ENCODE results near the gene PIP5K1A.

PIP5K1A gene

DNA sequence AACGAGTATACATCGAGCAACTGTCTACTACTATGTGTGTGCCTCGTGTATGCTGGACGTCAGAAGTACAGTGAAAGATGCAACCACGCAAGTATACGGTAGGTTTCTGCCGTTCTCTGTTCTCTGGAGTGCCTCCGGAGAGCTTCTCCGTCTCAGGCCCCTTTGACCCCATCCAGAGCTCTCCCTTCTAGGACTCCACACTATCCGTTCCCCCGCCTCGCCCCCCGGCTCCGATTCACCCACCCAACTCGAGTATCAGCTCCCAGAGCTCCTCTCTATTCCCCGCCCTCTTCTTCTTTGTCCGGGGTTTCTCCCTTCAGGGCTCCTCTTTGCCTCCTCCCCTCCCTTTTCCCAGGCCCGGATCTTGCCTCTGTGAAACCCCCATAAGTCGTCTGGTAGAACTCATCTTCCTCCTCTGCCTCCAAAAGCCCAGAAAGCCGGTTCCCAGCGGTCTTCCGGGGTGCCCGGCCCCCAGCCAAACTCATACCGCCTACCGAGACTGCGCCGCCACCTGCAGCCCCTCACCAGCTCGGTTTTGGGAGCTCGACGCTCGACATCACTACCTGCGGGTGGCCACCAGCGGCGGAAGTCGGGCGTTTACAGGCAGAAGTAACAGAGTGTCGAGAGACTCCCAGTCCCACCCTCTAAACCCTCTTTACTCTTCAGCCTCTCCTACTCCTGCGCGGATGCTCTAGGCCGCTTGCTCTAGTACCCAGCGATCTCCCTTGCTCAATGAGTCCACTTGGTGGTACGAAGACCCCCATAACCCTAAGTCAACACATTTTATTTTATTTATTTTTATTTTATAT is 8.5 kb upstream of the PIP5K1A start, which contains the start of gene VPS72 (continued):
- TF ChIP-seq ZBTB8A (tag by site-specific recombination; IDR thresholded peaks at IDR 0.05) (peak; percentile 83), ZNF114 (tag by site-specific recombination; IDR thresholded peaks at IDR 0.05) (no peak), ZNF223 (tag by site-specific recombination; IDR thresholded peaks at IDR 0.05) (no peak), ZNF473 (tag by site-specific recombination; IDR thresholded peaks at IDR 0.05) (no peak), ZNF121 (tag by site-specific recombination; IDR thresholded peaks at IDR 0.05) (no peak), MYNN (tag by site-specific recombination; IDR thresholded peaks at IDR 0.05; ENCODE audit: borderline replicate concordance) (no peak), ZNF558 (tag by site-specific recombination; IDR thresholded peaks at IDR 0.05) (peak; percentile 54; the same call in 1 of the 2 replicates), ZNF610 (tag by site-specific recombination; IDR thresholded peaks at IDR 0.05; ENCODE audit: borderline replicate concordance) (no peak), ZNF202 (tag by site-specific recombination; IDR thresholded peaks at IDR 0.05; ENCODE audit: borderline replicate concordance) (no peak), ZNF830 (tag by site-specific recombination; IDR thresholded peaks at IDR 0.05; ENCODE audit: low read depth) (no peak), SCRT2 (tag by site-specific recombination; IDR thresholded peaks at IDR 0.05) (peak; percentile 86), KLF16 (tag by site-specific recombination; IDR thresholded peaks at IDR 0.05) (peak; percentile 96), ZNF571 (tag by site-specific recombination; IDR thresholded peaks at IDR 0.05) (no peak), ZNF366 (tag by site-specific recombination; conservative IDR thresholded peaks at IDR 0.05) (peak; percentile 90), ZNF16 (tag by site-specific recombination; IDR thresholded peaks at IDR 0.05; ENCODE audit: low read depth) (no peak), YY2 (tag by site-specific recombination; IDR thresholded peaks at IDR 0.05) (no peak), ZNF76 (tag by site-specific recombination; IDR thresholded peaks at IDR 0.05; ENCODE audit: borderline replicate concordance, low read depth) (peak; percentile 89), SETDB1 (IDR thresholded peaks at IDR 0.05; ENCODE audit: insufficient read length, low read length) (no peak), IKZF3 (tag by site-specific recombination; IDR thresholded peaks at IDR 0.05) (no peak; the same call in 1 of the 2 replicates), FEZF1 (tag by site-specific recombination; IDR thresholded peaks at IDR 0.05) (no peak), ZNF2 (tag by site-specific recombination; IDR thresholded peaks at IDR 0.05) (peak; percentile 66; the same call in 1 of the 2 replicates)
- TF ChIP-seq, protein P1, sequence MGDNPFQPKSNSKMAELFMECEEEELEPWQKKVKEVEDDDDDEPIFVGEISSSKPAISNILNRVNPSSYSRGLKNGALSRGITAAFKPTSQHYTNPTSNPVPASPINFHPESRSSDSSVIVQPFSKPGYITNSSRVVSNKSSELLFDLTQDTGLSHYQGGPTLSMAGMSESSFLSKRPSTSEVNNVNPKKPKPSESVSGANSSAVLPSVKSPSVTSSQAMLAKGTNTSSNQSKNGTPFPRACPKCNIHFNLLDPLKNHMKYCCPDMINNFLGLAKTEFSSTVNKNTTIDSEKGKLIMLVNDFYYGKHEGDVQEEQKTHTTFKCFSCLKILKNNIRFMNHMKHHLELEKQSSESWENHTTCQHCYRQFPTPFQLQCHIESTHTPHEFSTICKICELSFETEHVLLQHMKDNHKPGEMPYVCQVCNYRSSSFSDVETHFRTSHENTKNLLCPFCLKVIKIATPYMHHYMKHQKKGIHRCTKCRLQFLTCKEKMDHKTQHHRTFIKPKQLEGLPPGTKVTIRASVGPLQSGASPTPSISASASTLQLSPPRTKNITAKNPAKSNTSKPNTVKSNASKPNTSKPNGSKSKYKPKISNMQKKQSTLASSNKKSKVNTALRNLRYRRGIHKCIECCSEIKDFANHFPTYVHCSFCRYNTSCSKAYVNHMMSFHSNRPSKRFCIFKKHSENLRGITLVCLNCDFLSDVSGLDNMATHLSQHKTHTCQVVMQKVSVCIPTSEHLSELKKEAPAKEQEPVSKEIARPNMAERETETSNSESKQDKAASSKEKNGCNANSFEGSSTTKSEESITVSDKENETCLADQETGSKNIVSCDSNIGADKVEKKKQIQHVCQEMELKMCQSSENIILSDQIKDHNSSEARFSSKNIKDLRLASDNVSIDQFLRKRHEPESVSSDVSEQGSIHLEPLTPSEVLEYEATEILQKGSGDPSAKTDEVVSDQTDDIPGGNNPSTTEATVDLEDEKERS (tag by site-specific recombination; IDR thresholded peaks at IDR 0.05) = no peak
- TF ChIP-seq, protein P2, sequence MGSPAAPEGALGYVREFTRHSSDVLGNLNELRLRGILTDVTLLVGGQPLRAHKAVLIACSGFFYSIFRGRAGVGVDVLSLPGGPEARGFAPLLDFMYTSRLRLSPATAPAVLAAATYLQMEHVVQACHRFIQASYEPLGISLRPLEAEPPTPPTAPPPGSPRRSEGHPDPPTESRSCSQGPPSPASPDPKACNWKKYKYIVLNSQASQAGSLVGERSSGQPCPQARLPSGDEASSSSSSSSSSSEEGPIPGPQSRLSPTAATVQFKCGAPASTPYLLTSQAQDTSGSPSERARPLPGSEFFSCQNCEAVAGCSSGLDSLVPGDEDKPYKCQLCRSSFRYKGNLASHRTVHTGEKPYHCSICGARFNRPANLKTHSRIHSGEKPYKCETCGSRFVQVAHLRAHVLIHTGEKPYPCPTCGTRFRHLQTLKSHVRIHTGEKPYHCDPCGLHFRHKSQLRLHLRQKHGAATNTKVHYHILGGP (tag by site-specific recombination; IDR thresholded peaks at IDR 0.05) = no peak
- TF ChIP-seq, protein P3, sequence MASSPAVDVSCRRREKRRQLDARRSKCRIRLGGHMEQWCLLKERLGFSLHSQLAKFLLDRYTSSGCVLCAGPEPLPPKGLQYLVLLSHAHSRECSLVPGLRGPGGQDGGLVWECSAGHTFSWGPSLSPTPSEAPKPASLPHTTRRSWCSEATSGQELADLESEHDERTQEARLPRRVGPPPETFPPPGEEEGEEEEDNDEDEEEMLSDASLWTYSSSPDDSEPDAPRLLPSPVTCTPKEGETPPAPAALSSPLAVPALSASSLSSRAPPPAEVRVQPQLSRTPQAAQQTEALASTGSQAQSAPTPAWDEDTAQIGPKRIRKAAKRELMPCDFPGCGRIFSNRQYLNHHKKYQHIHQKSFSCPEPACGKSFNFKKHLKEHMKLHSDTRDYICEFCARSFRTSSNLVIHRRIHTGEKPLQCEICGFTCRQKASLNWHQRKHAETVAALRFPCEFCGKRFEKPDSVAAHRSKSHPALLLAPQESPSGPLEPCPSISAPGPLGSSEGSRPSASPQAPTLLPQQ (tag by site-specific recombination; IDR thresholded peaks at IDR 0.05) = peak; percentile 77; the same call in 1 of the 2 replicates
- TF ChIP-seq, protein P4, sequence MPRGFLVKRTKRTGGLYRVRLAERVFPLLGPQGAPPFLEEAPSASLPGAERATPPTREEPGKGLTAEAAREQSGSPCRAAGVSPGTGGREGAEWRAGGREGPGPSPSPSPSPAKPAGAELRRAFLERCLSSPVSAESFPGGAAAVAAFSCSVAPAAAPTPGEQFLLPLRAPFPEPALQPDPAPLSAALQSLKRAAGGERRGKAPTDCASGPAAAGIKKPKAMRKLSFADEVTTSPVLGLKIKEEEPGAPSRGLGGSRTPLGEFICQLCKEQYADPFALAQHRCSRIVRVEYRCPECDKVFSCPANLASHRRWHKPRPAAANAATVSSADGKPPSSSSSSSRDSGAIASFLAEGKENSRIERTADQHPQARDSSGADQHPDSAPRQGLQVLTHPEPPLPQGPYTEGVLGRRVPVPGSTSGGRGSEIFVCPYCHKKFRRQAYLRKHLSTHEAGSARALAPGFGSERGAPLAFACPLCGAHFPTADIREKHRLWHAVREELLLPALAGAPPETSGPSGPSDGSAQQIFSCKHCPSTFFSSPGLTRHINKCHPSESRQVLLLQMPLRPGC (tag by site-specific recombination; IDR thresholded peaks at IDR 0.05) = 0 out of 2 replicates have a peak, but pooled peaks have one; percentile 21
- TF ChIP-seq, protein P5, sequence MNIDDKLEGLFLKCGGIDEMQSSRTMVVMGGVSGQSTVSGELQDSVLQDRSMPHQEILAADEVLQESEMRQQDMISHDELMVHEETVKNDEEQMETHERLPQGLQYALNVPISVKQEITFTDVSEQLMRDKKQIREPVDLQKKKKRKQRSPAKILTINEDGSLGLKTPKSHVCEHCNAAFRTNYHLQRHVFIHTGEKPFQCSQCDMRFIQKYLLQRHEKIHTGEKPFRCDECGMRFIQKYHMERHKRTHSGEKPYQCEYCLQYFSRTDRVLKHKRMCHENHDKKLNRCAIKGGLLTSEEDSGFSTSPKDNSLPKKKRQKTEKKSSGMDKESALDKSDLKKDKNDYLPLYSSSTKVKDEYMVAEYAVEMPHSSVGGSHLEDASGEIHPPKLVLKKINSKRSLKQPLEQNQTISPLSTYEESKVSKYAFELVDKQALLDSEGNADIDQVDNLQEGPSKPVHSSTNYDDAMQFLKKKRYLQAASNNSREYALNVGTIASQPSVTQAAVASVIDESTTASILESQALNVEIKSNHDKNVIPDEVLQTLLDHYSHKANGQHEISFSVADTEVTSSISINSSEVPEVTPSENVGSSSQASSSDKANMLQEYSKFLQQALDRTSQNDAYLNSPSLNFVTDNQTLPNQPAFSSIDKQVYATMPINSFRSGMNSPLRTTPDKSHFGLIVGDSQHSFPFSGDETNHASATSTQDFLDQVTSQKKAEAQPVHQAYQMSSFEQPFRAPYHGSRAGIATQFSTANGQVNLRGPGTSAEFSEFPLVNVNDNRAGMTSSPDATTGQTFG (tag by site-specific recombination; IDR thresholded peaks at IDR 0.05; ENCODE audit: borderline replicate concordance) = no peak
